Measurements from ENCODE around the gene HK1.

Gene HK1

GRCh38 chr10:69352569-69353264 lies 74.4 kb downstream of the HK1 start:
- no peak for DNase-seq

- no peak for DNase-seq
These were observed 75.8 kb downstream of the HK1 start for GRCh38 chr10:69353977-69354635.

GRCh38 chr10:69356187-69356586 lies 77.9 kb downstream of the HK1 start:
- DNase-seq: no peak

GRCh38 chr10:69358148-69358795 lies 80.0 kb downstream of the HK1 start:
- no peak for DNase-seq

GRCh38 chr10:69359148-69359547 lies 80.9 kb downstream of the HK1 start:
- DNase-seq: no peak

GRCh38 chr10:69359594-69359993 lies 81.3 kb downstream of the HK1 start:
- DNase-seq: no peak

GRCh38 chr10:69360485-69361302 lies 82.4 kb downstream of the HK1 start:
- peak; percentile 13 to 64 for DNase-seq

- DNase-seq: peak in 1 of 2 experiments; percentile 81
These were observed 83.0 kb downstream of the HK1 start for GRCh38 chr10:69361303-69361614.

GRCh38 chr10:69362471-69362954 lies 84.2 kb downstream of the HK1 start:
- DNase-seq: peak in 1 of 2 experiments; percentile 45

- DNase-seq: no peak
These were observed 85.4 kb downstream of the HK1 start for GRCh38 chr10:69363666-69364065.

GRCh38 chr10:69364232-69364940 lies 86.1 kb downstream of the HK1 start:
- DNase-seq: no peak

- no peak for DNase-seq
These were observed 88.4 kb downstream of the HK1 start for GRCh38 chr10:69366738-69367137.

- DNase-seq: no peak
These were observed 89.2 kb downstream of the HK1 start for GRCh38 chr10:69367469-69367868.

- DNase-seq: no peak
These were observed 94.1 kb downstream of the HK1 start for GRCh38 chr10:69372126-69372980.

GRCh38 chr10:69374242-69374641 lies 95.9 kb downstream of the HK1 start:
- DNase-seq: peak in 1 of 2 experiments; percentile 14

GRCh38 chr10:69374931-69375306 lies 96.6 kb downstream of the HK1 start:
- no peak for DNase-seq

GRCh38 chr10:69375307-69376151 lies 97.2 kb downstream of the HK1 start:
- DNase-seq: peak; percentile 79 to 95

- DNase-seq: no peak
These were observed 98.4 kb downstream of the HK1 start for GRCh38 chr10:69376662-69377061.

- no peak for DNase-seq
These were observed 98.9 kb downstream of the HK1 start for GRCh38 chr10:69377191-69377590.

GRCh38 chr10:69377933-69378332 lies 99.6 kb downstream of the HK1 start:
- DNase-seq: no peak

- no peak for DNase-seq
These were observed 101.5 kb downstream of the HK1 start for GRCh38 chr10:69379800-69380199.

Data from NCI-H446 (cell line).